Heart right ventricle (tissue), 16 donors: ENCODE results near the gene PSPN. TPM values are rescaled to one million over a fixed set of nuclear protein-coding genes. Genes with fewer than 3 reads are reported as not detected.
A peak's percentile ranks its signal among the peaks of the same experiment; 100 is the strongest.

Source experiments
- ATAC-seq, 8 donors: fragments of 200-7000 bp; cut with Tn5 transposase; one replicate each; pipeline ENCODE4 v1.9.1; 2020; ENCODE audit warnings: mild to moderate bottlenecking in 8 of 8, moderate library complexity in 8 of 8, moderate number of reproducible peaks in 1 of 8
- DNase-seq, 2 donors: peaks; one replicate each; pipeline ENCODE4 v3.0.0-alpha.2; 2020
- H3K27ac ChIP-seq, 10 donors: fragments of 200-600 bp; sonication (generic) in 2 of 10; one replicate each; pipeline versions ENCODE4 v1.5.0 to v1.8.0; 2020 to 2022; ENCODE audit warnings: mild to moderate bottlenecking in 3 of 10
- H3K27me3 ChIP-seq, 7 donors: fragments of 200-600 bp; one replicate each; pipeline ENCODE4 v1.8.0; 2021 to 2022; ENCODE audit warnings: mild to moderate bottlenecking in 2 of 7
- H3K36me3 ChIP-seq, 9 donors: fragments of 200-600 bp; sonication (generic) in 1 of 9; one replicate each; pipeline versions ENCODE4 v1.5.0 to v1.8.0; 2020 to 2022; ENCODE audit warnings: mild to moderate bottlenecking in 2 of 9
- H3K4me1 ChIP-seq, 9 donors: fragments of 200-600 bp; sonication (generic) in 1 of 9; one replicate each; pipeline versions ENCODE4 v1.5.0 to v1.8.0; 2020 to 2022; ENCODE audit warnings: mild to moderate bottlenecking in 4 of 9
- H3K4me3 ChIP-seq, 10 donors: fragments of 200-600 bp; sonication (generic) in 2 of 10; one replicate each; pipeline versions ENCODE4 v1.5.0 to v1.8.0; 2020 to 2022; ENCODE audit warnings: mild to moderate bottlenecking in 7 of 10, moderate library complexity in 2 of 10
- H3K9me3 ChIP-seq, 11 donors: fragments of 200-600 bp in 10 of 11; sonication (generic) in 2 of 11; one replicate each; pipeline versions ENCODE4 v1.5.0 to v1.8.0; 2013 to 2022; ENCODE audit warnings: mild to moderate bottlenecking in 2 of 11, control low read depth in 1 of 11, moderate library complexity in 1 of 11
- CTCF ChIP-seq, 9 donors: fragments of 200-600 bp; sonication (generic) in 2 of 9; IDR thresholded peaks; one replicate each; pipeline versions ENCODE4 v1.5.0 to v1.8.0; 2021 to 2022; ENCODE audit warnings: antibody characterized with exemption in 9 of 9, mild to moderate bottlenecking in 5 of 9, moderate library complexity in 1 of 9
- WGBS, 2 donors: extraction: QIAGEN DNeasy Blood & Tissue Kit; methylation state at CpG; one replicate each; pipeline ENCODE4 v1.1.7; 2013; ENCODE audit warnings: inconsistent platforms in 1 of 2; 5-methylcytosine and 5-hydroxymethylcytosine counted together
- intact Hi-C, 10 donors: fragments of 100-400 bp; cut with DNase I; formaldehyde crosslinking; loops; one replicate each; pipeline versions ENCODE4 v1.11.1 to v1.14.2; 2022
- polyA plus RNA-seq, 2 donors: library from polyadenylated mRNA; stranded (reverse); fragments of 200-250 nt; gene quantifications; one replicate each; pipeline ENCODE4 v1.2.3, GENCODE V29; 2013
- total RNA-seq, 10 donors: library from RNA; stranded (reverse); fragmentation: NEBNext Ultra II Directional in 3 of 10; extraction: Animal tissue kit (Norgen Biotek cat#: 25700) in 3 of 10; gene quantifications; one replicate each; pipeline versions ENCODE4 v1.2.1 to v1.2.4, GENCODE V29; 2021 to 2023
- donor health status: Arrhythmogenic right ventricular cardiomyopathy.
- donor health status: ischemic (EF 13 %, LVEDD 7.1; RV severe dilation, severe dysfunction).
- donor health status: healthy with polysubstance abuse.
- donor health status: DM: no; HTN: yes; CAD: no.
- donor health status: DM: no; HTN: no; CAD: no.
- donor health status: ischemic (EF 25% LVEDD 6.9; RV normal size, moderate dysfunction).
- donor health status: ischemic (EF 25% LVEDD 5.7; RV mildly dilated, moderate dysfunction).
- donor health status: healthy.
- donor health status: DM: yes; HTN: yes; CAD: no.
- donor health status: Ischemic cardiomyopathy.
- donor health status: ischemic (EF 35%, LVEDD 5.7; RV mildly dilated, moderate dysfunction).
- donor health status: nonischemic (EF 11% LVEDD 7.7; RV severe dilation, severe dysfunction).
- donor health status: DM: yes; HTN: yes; CAD: no.
- donor health status: PGD.
- donor health status: ischemic (EF 29% LVEDD 5.4; RV normal size, mild dysfunction).
- donor health status: nonischemic (EF 23%, LVEDD 6.1; RV moderate dilation, normal function).

Gene PSPN
- total and polyA plus RNA-seq, 12 donors: 0.36 to 1.4 (median 0.70) TPM

GRCh38 chr19:6381030-6381750, 5.5 kb upstream of the PSPN start:
- H3K27me3 ChIP-seq: no peaks in the 10 kb centered on the region
- 96 to 97% methylated on average over 40 of the region's 40 CpGs for WGBS, 2 donors
- H3K27ac ChIP-seq: no peak overlapping the region
- intact Hi-C loops: no loop called here
- H3K4me1 ChIP-seq: peaks cover 0 to 6% (median 0%) of the 10 kb centered on the region in 9 donors
- no peak for TF ChIP-seq CTCF (IDR thresholded peaks at IDR 0.05)
- peaks cover 5 to 83% (median 66%) of the 10 kb centered on the region in 9 donors for H3K36me3 ChIP-seq
- H3K9me3 ChIP-seq: peaks cover 0 to 10% (median 0%) of the 10 kb centered on the region in 11 donors
- DNase-seq (no peak), ATAC-seq (peak in 2 of 8 donors; percentile 3 to 8)
- H3K4me3 ChIP-seq: no peak overlapping the region

GRCh38 chr19:6379744-6380143, 4.0 kb upstream of the PSPN start:
- 84 to 97% methylated on average over 3 of the region's 3 CpGs for WGBS, 2 donors
- intact Hi-C loops: loop anchor here in 2 of 10 donors (10.0 kb wide), 2 partner anchors 45 to 355 kb away; partner anchors contain the start of genes GPR108 (in 1 of the 2), KHSRP (in 1 of the 2) and TRIP10 (in 1 of the 2)

DNA sequence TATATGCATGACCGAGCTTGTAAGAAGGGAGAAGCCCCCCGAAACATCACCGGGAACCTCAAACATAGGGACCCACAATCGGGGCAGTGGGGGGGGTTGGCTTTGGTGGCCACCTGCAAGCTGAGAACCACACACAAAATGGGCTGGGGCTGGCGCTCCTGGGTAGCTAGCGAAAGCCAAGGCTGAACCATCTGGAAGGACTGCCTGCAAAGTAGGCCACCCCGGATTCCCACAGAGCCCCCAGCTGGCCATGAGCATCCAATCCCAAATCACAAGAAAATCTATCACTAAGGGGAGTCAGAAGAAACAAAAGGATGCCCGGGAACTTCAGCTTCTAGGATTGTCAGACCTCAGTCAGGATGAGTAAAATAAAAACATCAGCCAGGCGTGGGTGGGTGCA, 2.8 kb upstream of the PSPN start:
- H3K36me3 ChIP-seq: peaks cover 5 to 72% (median 49%) of the 10 kb centered on the region in 9 donors
- intact Hi-C loops: loop anchor here in 2 of 10 donors (10.0 kb wide), 2 partner anchors 46 to 356 kb away; partner anchors contain the start of genes GPR108 (in 1 of the 2), KHSRP (in 1 of the 2) and TRIP10 (in 1 of the 2)
- no peak for ATAC-seq

More at GRCh38 chr19:6379744-6380143, 4.0 kb upstream of the PSPN start:
- DNase-seq (no peak), ATAC-seq (no peak)
- no peak for TF ChIP-seq CTCF (IDR thresholded peaks at IDR 0.05)
- H3K27ac ChIP-seq: no peak overlapping the region
- no peaks in the 10 kb centered on the region for H3K27me3 ChIP-seq
- no peak overlapping the region for H3K4me3 ChIP-seq
- H3K4me1 ChIP-seq: peaks cover 0 to 13% (median 0%) of the 10 kb centered on the region in 9 donors
- H3K36me3 ChIP-seq: peaks cover 5 to 78% (median 54%) of the 10 kb centered on the region in 9 donors
- H3K9me3 ChIP-seq: peaks cover 0 to 10% (median 0%) of the 10 kb centered on the region in 11 donors

More for the DNA sequence above, 2.8 kb upstream of the PSPN start:
- H3K4me1 ChIP-seq: peaks cover 0 to 22% (median 6%) of the 10 kb centered on the region in 9 donors
- H3K27ac ChIP-seq: no peak overlapping the region
- H3K27me3 ChIP-seq: no peaks in the 10 kb centered on the region
- peaks cover 0 to 10% (median 0%) of the 10 kb centered on the region in 11 donors for H3K9me3 ChIP-seq
- DNase-seq: no peak
- TF ChIP-seq CTCF (IDR thresholded peaks at IDR 0.05): no peak
- WGBS, 2 donors: 88 to 92% methylated on average over 9 of the region's 9 CpGs
- no peak overlapping the region for H3K4me3 ChIP-seq
